ENCODE measurements around the gene AIPL1. TPM values are rescaled to one million over a fixed set of nuclear protein-coding genes. Genes with fewer than 3 reads are reported as not detected.
"Not testable (repeated sequence)": the region's sequence is repeated elsewhere in the genome, so short reads cannot be mapped to it uniquely, and the experiment has no call there.

AIPL1 gene
- not detected for total RNA-seq

GRCh38 chr17:6435051-6435450, at the start of gene AIPL1:
TSS of gene AIPL1 (minus strand) at chr17:6435121. CDS start at chr17:6435104, 17 bp downstream.
- CTCF ChIA-PET = interaction anchor here (1.6 to 2.4 kb wide), 4 partner anchors 8 to 14 kb away, joined by 6 to 16 read pairs (median 11); partner anchors contain the start of gene PIMREG

GRCh38 chr17:6483507-6483906, 48.6 kb upstream of the AIPL1 start:
- no peak overlapping the region for H3K4me3 Mint-ChIP-seq
- H3K4me1 Mint-ChIP-seq = no peaks in the 10 kb centered on the region
- DNase-seq = no peak
- no peaks in the 10 kb centered on the region for H3K27me3 Mint-ChIP-seq
- CTCF ChIA-PET = no interaction called here
- ATAC-seq = no peak
- no peaks in the 10 kb centered on the region for H3K9me3 Mint-ChIP-seq (ENCODE audit: low read depth)
- no peaks in the 10 kb centered on the region for H3K36me3 Mint-ChIP-seq
- no peak overlapping the region for H3K27ac Mint-ChIP-seq

More at GRCh38 chr17:6435051-6435450, at the start of gene AIPL1:
- Mint-ChIP-seq H3K27me3 (peaks cover 55% of the 10 kb centered on the region), H3K36me3 (peaks cover 4% of the 10 kb centered on the region), H3K4me1 (no peaks in the 10 kb centered on the region), H3K4me3 (no peak within 1 kb of the TSS), H3K27ac (no peak within 1 kb of the TSS), H3K9me3 (ENCODE audit: low read depth) (peaks cover 6% of the 10 kb centered on the region)
- DNase-seq (no peak), ATAC-seq (no peak)

GRCh38 chr17:6482796-6483195, 47.9 kb upstream of the AIPL1 start:
- H3K4me1 Mint-ChIP-seq; ATAC-seq; H3K27me3 Mint-ChIP-seq; H3K9me3 Mint-ChIP-seq (ENCODE audit: low read depth); H3K27ac Mint-ChIP-seq; H3K4me3 Mint-ChIP-seq; DNase-seq; CTCF ChIA-PET; H3K36me3 Mint-ChIP-seq: not testable (repeated sequence)

GRCh38 chr17:6482105-6482455, 47.2 kb upstream of the AIPL1 start:
- no peak for ATAC-seq
- no peak overlapping the region for H3K27ac Mint-ChIP-seq
- no peak for DNase-seq
- no peaks in the 10 kb centered on the region for H3K27me3 Mint-ChIP-seq
- no peaks in the 10 kb centered on the region for H3K4me1 Mint-ChIP-seq
- H3K36me3 Mint-ChIP-seq = no peaks in the 10 kb centered on the region
- H3K4me3 Mint-ChIP-seq = no peak overlapping the region
- CTCF ChIA-PET = no interaction called here
- no peaks in the 10 kb centered on the region for H3K9me3 Mint-ChIP-seq (ENCODE audit: low read depth)

GRCh38 chr17:6480303-6480675, 45.4 kb upstream of the AIPL1 start:
- no peaks in the 10 kb centered on the region for H3K9me3 Mint-ChIP-seq (ENCODE audit: low read depth)
- no peaks in the 10 kb centered on the region for H3K27me3 Mint-ChIP-seq
- DNase-seq = no peak
- H3K27ac Mint-ChIP-seq = no peak overlapping the region
- CTCF ChIA-PET = no interaction called here
- no peak overlapping the region for H3K4me3 Mint-ChIP-seq
- H3K36me3 Mint-ChIP-seq = no peaks in the 10 kb centered on the region
- no peak for ATAC-seq
- no peaks in the 10 kb centered on the region for H3K4me1 Mint-ChIP-seq

GRCh38 chr17:6479622-6480302, 44.8 kb upstream of the AIPL1 start:
- no peak overlapping the region for H3K4me3 Mint-ChIP-seq
- no peaks in the 10 kb centered on the region for H3K36me3 Mint-ChIP-seq
- no peaks in the 10 kb centered on the region for H3K27me3 Mint-ChIP-seq
- H3K4me1 Mint-ChIP-seq = no peaks in the 10 kb centered on the region
- H3K9me3 Mint-ChIP-seq (ENCODE audit: low read depth) = no peaks in the 10 kb centered on the region
- ATAC-seq (no peak), DNase-seq (no peak)
- H3K27ac Mint-ChIP-seq = no peak overlapping the region
- CTCF ChIA-PET = interaction anchor here (0.7 kb wide), 1 partner anchor 131 kb away, joined by 3 read pairs; no protein-coding TSS in a partner anchor

- H3K36me3 Mint-ChIP-seq = no peaks in the 10 kb centered on the region
- no peak overlapping the region for H3K4me3 Mint-ChIP-seq
- H3K4me1 Mint-ChIP-seq = no peaks in the 10 kb centered on the region
- no peak for DNase-seq
- H3K27ac Mint-ChIP-seq = no peak overlapping the region
- H3K27me3 Mint-ChIP-seq = no peaks in the 10 kb centered on the region
- H3K9me3 Mint-ChIP-seq (ENCODE audit: low read depth) = no peaks in the 10 kb centered on the region
- no peak for ATAC-seq
- CTCF ChIA-PET = no interaction called here
Measured at GRCh38 chr17:6478486-6478885, 43.6 kb upstream of the AIPL1 start.

- DNase-seq (no peak), ATAC-seq (no peak)
- H3K27ac Mint-ChIP-seq = no peak overlapping the region
- H3K4me1 Mint-ChIP-seq = no peaks in the 10 kb centered on the region
- H3K9me3 Mint-ChIP-seq (ENCODE audit: low read depth) = no peaks in the 10 kb centered on the region
- H3K27me3 Mint-ChIP-seq = no peaks in the 10 kb centered on the region
- no peaks in the 10 kb centered on the region for H3K36me3 Mint-ChIP-seq
- H3K4me3 Mint-ChIP-seq = no peak overlapping the region
- CTCF ChIA-PET = no interaction called here
Measured at GRCh38 chr17:6477831-6478383, 43.0 kb upstream of the AIPL1 start.

GRCh38 chr17:6476810-6477179, 41.9 kb upstream of the AIPL1 start:
- CTCF ChIA-PET = no interaction called here
- Mint-ChIP-seq H3K36me3 (no peaks in the 10 kb centered on the region), H3K27ac (no peak overlapping the region)

GRCh38 chr17:6476076-6476809, 41.3 kb upstream of the AIPL1 start:
- H3K4me3 Mint-ChIP-seq = no peak overlapping the region
- ATAC-seq (no peak), DNase-seq (no peak)
- no peaks in the 10 kb centered on the region for H3K4me1 Mint-ChIP-seq
- no peaks in the 10 kb centered on the region for H3K36me3 Mint-ChIP-seq
- no peaks in the 10 kb centered on the region for H3K9me3 Mint-ChIP-seq (ENCODE audit: low read depth)
- H3K27me3 Mint-ChIP-seq = no peaks in the 10 kb centered on the region
- H3K27ac Mint-ChIP-seq = no peak overlapping the region
- CTCF ChIA-PET = no interaction called here

More at GRCh38 chr17:6476810-6477179, 41.9 kb upstream of the AIPL1 start:
- H3K9me3 Mint-ChIP-seq (ENCODE audit: low read depth) = no peaks in the 10 kb centered on the region
- no peaks in the 10 kb centered on the region for H3K4me1 Mint-ChIP-seq
- DNase-seq (no peak), ATAC-seq (no peak)
- H3K4me3 Mint-ChIP-seq = no peak overlapping the region
- no peaks in the 10 kb centered on the region for H3K27me3 Mint-ChIP-seq

- no peak overlapping the region for H3K4me3 Mint-ChIP-seq
- H3K36me3 Mint-ChIP-seq = no peaks in the 10 kb centered on the region
- ATAC-seq (no peak), DNase-seq (no peak)
- CTCF ChIA-PET = interaction anchor here (0.6 kb wide), 1 partner anchor 130 kb away, joined by 3 read pairs; no protein-coding TSS in a partner anchor
- H3K4me1 Mint-ChIP-seq = no peaks in the 10 kb centered on the region
- H3K27me3 Mint-ChIP-seq = no peaks in the 10 kb centered on the region
- H3K9me3 Mint-ChIP-seq (ENCODE audit: low read depth) = no peaks in the 10 kb centered on the region
- H3K27ac Mint-ChIP-seq = no peak overlapping the region
Measured at GRCh38 chr17:6475411-6475810, 40.5 kb upstream of the AIPL1 start.

GRCh38 chr17:6474906-6475305, 40.0 kb upstream of the AIPL1 start:
- H3K4me3 Mint-ChIP-seq = no peak overlapping the region
- ATAC-seq (no peak), DNase-seq (no peak)
- no peaks in the 10 kb centered on the region for H3K27me3 Mint-ChIP-seq
- CTCF ChIA-PET = interaction anchor here (0.6 kb wide), 1 partner anchor 130 kb away, joined by 3 read pairs; no protein-coding TSS in a partner anchor
- H3K4me1 Mint-ChIP-seq = no peaks in the 10 kb centered on the region
- no peaks in the 10 kb centered on the region for H3K36me3 Mint-ChIP-seq
- H3K27ac Mint-ChIP-seq = no peak overlapping the region
- H3K9me3 Mint-ChIP-seq (ENCODE audit: low read depth) = no peaks in the 10 kb centered on the region

- H3K9me3 Mint-ChIP-seq (ENCODE audit: low read depth) = no peaks in the 10 kb centered on the region
- ATAC-seq = no peak
- H3K4me3 Mint-ChIP-seq = no peak overlapping the region
- no peak for DNase-seq
- H3K27me3 Mint-ChIP-seq = no peaks in the 10 kb centered on the region
- no peak overlapping the region for H3K27ac Mint-ChIP-seq
- no peaks in the 10 kb centered on the region for H3K4me1 Mint-ChIP-seq
- CTCF ChIA-PET = interaction anchor here (1.6 kb wide), 1 partner anchor 14 kb away, joined by 3 read pairs; no protein-coding TSS in a partner anchor
- no peaks in the 10 kb centered on the region for H3K36me3 Mint-ChIP-seq
Measured at GRCh38 chr17:6474376-6474775, 39.5 kb upstream of the AIPL1 start.
